GM12874 (cell line): ENCODE data around the gene COX4I1.

Experiments used
- TF ChIP-seq, protein P1 (sequence below): IDR thresholded peaks from 2 replicates; pipeline ENCODE4 v1.5.1; 2011; ENCODE audit warnings: low read depth, mild to moderate bottlenecking, control low read depth, low read length, moderate library complexity; ENCODE audit not compliant: insufficient read depth

COX4I1 gene

DNA sequence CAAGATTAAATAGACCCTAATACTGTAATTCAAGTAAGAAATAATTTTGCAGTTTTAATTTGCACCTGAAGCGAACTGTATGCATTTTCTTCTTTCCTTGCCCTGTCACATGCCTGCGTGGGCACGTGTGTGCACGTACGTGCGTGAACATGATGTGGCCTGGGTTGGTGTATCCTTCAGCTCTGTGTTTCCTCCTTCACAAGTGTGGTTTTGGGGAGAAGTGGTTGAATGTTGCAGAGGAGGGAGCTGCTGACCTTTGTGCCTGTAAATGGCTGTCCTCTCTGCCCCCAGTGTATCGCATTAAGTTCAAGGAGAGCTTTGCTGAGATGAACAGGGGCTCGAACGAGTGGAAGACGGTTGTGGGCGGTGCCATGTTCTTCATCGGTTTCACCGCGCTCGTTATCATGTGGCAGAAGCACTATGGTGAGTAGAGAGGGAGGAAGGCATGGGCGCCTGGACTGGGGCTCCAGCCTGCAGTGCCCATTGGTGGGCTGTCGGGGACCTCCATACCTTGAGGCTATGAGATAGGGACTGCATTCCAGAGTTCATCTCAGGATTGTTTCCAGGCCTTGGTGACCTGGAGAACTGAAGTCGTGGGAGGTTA is 6.0 kb downstream of the COX4I1 start:
- TF ChIP-seq, protein P1, sequence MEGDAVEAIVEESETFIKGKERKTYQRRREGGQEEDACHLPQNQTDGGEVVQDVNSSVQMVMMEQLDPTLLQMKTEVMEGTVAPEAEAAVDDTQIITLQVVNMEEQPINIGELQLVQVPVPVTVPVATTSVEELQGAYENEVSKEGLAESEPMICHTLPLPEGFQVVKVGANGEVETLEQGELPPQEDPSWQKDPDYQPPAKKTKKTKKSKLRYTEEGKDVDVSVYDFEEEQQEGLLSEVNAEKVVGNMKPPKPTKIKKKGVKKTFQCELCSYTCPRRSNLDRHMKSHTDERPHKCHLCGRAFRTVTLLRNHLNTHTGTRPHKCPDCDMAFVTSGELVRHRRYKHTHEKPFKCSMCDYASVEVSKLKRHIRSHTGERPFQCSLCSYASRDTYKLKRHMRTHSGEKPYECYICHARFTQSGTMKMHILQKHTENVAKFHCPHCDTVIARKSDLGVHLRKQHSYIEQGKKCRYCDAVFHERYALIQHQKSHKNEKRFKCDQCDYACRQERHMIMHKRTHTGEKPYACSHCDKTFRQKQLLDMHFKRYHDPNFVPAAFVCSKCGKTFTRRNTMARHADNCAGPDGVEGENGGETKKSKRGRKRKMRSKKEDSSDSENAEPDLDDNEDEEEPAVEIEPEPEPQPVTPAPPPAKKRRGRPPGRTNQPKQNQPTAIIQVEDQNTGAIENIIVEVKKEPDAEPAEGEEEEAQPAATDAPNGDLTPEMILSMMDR: no peak

- TF ChIP-seq, protein P1: no peak
Observed at GRCh38 chr16:85806539-85806938, 7.0 kb downstream of the COX4I1 start.

- TF ChIP-seq, protein P1: no peak
Observed at GRCh38 chr16:85808926-85809325, 9.4 kb downstream of the COX4I1 start.

- TF ChIP-seq, protein P1: no peak
Observed at GRCh38 chr16:85809645-85810044, 10.2 kb downstream of the COX4I1 start.

DNA sequence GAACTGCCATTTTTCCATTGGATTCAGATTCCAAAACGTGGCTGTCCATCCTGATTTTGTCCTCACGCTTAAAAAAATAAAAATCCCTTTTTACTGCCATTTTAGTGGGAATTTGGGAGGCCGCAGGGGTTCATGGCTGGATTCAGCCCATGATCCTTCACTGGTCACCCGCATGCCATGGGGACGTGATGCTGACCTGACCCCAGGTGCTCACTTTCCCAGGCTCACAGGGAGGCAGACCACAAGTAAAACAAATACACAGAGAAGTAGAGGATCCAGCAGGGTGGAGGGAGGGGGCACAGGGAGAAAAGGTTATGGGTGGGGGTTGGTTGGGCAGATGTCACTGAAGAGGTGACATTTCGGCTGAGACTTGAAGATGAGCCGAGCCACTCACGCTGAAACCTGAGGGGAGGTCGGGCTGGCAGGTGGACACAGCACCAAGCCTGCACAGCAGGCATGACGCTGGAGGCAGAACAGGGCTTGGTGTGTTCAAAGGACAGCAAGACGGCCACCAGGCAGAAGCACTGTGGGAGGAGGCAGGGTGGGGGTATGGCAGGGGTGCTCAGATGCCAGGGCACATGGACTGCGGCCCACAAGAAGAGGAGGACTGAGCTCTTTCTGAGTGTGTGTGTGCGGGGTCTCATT is 10.7 kb downstream of the COX4I1 start:
- TF ChIP-seq, protein P1: no peak

DNA sequence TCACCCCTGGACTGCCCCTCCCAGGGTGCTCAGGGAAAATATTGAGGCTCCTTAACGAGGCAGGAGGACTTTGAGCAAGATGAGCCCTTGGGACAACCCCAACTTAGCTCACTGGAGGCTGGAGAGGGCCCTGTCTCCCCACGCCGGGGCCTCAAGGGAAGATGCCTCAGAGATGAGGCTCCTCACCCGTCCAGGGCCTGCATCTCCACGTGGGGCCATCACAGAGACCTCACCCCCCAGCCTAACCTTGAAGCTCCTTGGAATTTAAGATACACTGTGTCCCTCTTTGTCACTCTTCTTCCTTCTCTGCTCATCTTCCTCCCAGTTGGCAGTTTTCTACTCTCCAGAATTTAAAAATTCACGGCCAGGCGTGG is 11.2 kb downstream of the COX4I1 start:
- TF ChIP-seq, protein P1: no peak

- TF ChIP-seq, protein P1: no peak
Observed at GRCh38 chr16:85812031-85812807, 12.7 kb downstream of the COX4I1 start.
